Medulla oblongata (tissue), 1 donor: ENCODE results near the gene PMPCA.

ENCODE experiments used
- DNase-seq: peaks from one replicate; pipeline ENCODE4 v3.0.0-alpha.2; 2015; ENCODE audit errors: extremely low spot score

Gene PMPCA

GRCh38 chr9:136410500-136411287 lies at the start of gene PMPCA, which contains the start of gene ENTR1:
Gene PMPCA (plus strand): TSS chr9:136410658. CDS start chr9:136410669, 11 bp downstream.
Gene ENTR1 (minus strand): TSS chr9:136410614. CDS start chr9:136410397, 217 bp downstream.
- peak; percentile 93 for DNase-seq

- no peak for DNase-seq
Measured at GRCh38 chr9:136361047-136361753, 49.3 kb upstream of the PMPCA start.

GRCh38 chr9:136361754-136362449 lies 48.6 kb upstream of the PMPCA start:
- DNase-seq, result no peak

GRCh38 chr9:136362450-136362784 lies 48.0 kb upstream of the PMPCA start:
- DNase-seq, result no peak

- DNase-seq, result peak; percentile 96
Measured at GRCh38 chr9:136363106-136363948, 47.1 kb upstream of the PMPCA start, which contains the start of gene DNLZ. Gene DNLZ (minus strand): TSS chr9:136363744. CDS start chr9:136363714, 30 bp downstream.

GRCh38 chr9:136363949-136364748 lies 46.3 kb upstream of the PMPCA start:
- DNase-seq, result no peak

GRCh38 chr9:136364942-136365774 lies 45.3 kb upstream of the PMPCA start:
- DNase-seq, result no peak

GRCh38 chr9:136365775-136366222 lies 44.7 kb upstream of the PMPCA start:
- peak; percentile 31 for DNase-seq

GRCh38 chr9:136366826-136367225 lies 43.6 kb upstream of the PMPCA start:
- DNase-seq, result no peak

GRCh38 chr9:136367296-136368145 lies 42.9 kb upstream of the PMPCA start:
- DNase-seq, result no peak

- DNase-seq, result no peak
Measured at GRCh38 chr9:136368190-136368589, 42.3 kb upstream of the PMPCA start.

- no peak for DNase-seq
Measured at GRCh38 chr9:136370037-136370436, 40.4 kb upstream of the PMPCA start.

GRCh38 chr9:136370687-136371532 lies 39.5 kb upstream of the PMPCA start:
- no peak for DNase-seq

- DNase-seq, result no peak
Measured at GRCh38 chr9:136371533-136371880, 39.0 kb upstream of the PMPCA start.

GRCh38 chr9:136372006-136372405 lies 38.5 kb upstream of the PMPCA start:
- DNase-seq, result no peak

- peak; percentile 63 for DNase-seq
Measured at GRCh38 chr9:136372561-136373299, 37.7 kb upstream of the PMPCA start.
